GM19395 (cell line): ENCODE measurements around the gene TNS2.
"Not testable (repeated sequence)": the region's sequence is repeated elsewhere in the genome, so short reads cannot be mapped to it uniquely, and the experiment has no call there.

ENCODE experiments used
- ATAC-seq: cut with Tn5 transposase; IDR thresholded peaks from one replicate; pipeline ENCODE4 v1.9.1; 2021; ENCODE audit warnings: mild to moderate bottlenecking, moderate library complexity; ENCODE audit not compliant: unreplicated experiment

Gene TNS2

DNA sequence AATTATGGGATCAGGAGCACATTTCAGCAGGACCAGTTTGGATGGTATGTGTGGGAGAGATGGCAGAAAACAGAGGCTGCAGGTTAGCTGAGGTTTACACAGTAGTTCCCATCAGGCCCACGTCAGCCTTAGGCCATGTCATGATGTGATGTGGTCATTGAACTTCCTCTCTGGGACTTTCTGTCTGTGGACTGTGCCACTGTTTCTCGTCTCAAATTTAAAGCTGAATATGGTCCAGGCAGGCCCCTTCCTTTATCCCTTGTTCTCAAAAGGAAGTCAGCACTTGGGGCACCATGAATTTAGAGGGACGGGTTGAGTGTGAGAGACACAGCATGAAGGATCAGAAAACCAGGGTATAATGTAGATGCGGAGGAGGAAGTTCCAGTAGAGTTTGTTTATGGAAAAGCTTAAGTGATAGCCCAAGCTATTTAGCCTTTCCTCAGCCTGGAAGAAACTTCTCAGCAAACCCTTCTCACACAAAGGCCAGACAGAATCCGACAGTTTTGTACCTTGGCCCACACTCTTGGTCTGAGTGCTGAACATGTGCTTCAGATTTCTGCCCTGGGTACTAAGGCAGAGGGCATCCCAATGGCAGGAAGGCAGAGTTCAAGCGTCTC is 44.0 kb downstream of the TNS2 start:
- no peak for ATAC-seq

DNA sequence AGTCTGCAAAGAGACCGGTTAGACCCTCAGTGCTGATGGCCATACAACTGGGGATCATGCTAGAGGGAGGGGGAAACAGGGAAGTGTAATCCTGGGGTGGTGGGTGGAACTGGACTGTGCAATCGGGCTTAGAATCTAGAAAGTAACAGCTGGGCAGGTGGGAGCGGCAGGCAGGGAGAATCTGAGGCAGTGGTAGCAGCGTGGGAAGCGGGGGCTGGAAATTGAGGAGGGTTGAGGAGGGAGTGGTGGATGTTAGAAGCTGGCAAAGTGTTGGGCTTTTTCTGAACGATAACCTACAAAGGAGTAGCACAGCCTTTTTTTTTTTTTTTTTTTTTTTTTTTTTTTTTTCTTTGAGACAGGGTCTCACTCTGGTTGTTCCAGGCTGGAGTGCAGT is 44.5 kb downstream of the TNS2 start:
- ATAC-seq, result no peak

DNA sequence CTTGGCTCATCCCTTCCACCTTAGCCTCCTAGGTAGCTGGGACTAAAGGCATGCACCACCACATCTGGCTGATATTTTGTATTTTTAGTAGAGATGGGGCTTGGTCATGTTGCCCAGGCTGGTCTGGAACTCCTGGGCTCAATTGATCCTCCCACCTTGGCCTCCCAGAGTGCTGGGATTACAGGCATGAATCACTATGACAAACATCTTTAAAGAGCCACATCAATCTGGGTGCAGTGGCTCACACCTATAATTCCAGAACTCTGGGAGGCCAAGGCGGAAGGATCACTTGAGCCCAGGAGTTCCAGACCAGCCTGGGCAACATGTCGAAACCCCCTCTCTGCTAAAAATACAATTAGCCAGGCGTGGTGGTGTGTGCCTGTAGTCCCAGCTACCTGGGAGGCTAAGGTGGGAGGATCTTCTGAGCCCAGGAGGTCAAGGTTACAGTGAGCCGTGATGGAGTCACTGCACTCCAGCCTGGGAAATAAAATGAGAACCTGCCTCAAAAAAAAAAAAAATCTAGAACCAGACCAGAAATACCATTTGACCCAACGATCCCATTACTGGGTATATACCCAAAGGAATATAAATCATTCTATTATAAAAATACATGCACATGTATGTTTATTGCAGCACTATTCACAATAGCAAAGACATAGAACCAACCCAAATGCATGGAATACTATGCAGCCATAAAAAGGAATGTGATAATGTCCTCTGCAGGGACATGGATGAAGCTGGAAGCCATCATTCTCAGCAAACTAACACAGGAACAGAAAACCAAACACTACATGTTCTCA is 45.1 kb downstream of the TNS2 start:
- not testable (repeated sequence) for ATAC-seq

DNA sequence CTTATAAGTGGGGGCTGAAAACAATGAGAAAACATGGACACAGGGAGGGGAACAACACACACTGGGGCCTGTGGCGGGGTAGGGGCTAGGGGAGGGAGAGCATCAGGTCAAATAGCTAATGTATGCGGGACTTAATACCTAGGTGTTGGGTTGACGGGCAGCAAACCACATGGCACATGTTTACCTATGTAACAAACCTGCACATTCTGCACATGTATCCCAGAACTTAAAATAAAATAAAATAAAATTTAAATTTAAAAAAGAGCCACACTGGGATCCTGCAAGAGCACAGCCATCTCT is 45.7 kb downstream of the TNS2 start:
- ATAC-seq, result not testable (repeated sequence)

DNA sequence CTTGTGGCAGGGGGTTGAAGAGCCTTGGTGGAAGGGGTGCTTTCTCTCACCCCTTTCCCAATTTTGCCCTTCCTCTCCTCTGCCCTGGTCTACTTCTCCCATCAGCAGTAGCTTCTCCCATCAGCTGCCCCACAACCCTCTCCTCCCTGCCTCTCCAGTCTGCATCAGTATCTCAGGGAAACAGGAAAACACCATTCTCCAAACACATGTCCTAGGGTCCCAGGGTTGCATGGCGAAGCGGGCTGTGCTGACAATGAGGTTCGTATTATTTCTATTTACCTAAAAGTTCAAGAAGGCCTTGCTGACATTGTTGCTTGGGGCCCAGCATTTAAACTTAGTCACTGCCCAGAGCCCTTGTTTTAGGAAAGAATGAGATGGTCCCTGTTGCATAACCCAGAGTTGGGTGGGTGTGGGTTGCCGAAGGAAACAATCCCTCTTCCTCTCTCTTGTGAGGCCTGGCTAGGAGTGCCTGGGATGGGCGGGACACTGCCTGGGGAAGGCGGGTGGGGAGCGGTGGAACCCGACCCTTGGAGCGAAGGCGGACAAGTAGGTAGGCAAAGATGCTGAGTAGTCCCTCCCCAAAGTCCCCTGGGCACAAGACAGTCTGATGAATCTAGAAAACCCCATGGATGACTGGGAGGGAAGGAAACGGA is 46.4 kb downstream of the TNS2 start:
- ATAC-seq, result no peak

DNA sequence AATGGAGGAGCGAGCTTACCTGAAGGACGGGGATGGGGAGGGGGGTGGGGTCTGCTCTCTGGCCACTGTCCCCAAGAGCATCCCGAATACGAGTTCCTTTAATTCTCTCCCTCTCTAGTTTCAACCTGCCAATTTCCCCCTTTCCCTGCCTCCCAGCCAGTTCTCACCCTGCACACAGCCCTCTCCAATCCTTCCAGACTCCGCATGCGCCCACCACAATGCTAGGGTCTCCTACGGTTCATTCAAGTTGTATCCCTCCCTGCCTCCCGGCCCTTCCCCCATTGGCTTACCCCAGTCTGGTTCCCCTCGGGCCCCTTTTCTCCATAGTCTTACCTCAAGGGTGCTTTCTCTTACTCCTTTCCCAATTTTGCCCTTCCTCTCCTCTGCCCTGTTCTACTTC is 46.9 kb downstream of the TNS2 start:
- no peak for ATAC-seq

DNA sequence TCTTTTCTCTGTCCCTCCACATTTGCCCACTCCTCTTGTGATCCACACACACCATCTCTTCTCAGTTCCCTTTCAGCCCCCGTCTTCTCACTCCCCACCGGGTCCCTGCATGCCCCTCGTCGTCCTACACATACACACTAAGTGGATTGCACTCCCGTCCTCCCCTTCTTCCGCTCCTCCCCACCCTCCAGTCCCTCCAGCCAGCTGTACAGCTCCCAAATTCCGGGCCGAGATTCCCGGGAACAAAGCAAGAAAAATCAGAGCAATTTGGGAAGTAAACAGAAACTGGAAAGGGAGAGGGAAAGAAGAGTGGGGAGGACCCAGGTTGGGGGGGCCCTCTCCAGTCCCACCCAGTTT is 47.3 kb downstream of the TNS2 start:
- no peak for ATAC-seq

DNA sequence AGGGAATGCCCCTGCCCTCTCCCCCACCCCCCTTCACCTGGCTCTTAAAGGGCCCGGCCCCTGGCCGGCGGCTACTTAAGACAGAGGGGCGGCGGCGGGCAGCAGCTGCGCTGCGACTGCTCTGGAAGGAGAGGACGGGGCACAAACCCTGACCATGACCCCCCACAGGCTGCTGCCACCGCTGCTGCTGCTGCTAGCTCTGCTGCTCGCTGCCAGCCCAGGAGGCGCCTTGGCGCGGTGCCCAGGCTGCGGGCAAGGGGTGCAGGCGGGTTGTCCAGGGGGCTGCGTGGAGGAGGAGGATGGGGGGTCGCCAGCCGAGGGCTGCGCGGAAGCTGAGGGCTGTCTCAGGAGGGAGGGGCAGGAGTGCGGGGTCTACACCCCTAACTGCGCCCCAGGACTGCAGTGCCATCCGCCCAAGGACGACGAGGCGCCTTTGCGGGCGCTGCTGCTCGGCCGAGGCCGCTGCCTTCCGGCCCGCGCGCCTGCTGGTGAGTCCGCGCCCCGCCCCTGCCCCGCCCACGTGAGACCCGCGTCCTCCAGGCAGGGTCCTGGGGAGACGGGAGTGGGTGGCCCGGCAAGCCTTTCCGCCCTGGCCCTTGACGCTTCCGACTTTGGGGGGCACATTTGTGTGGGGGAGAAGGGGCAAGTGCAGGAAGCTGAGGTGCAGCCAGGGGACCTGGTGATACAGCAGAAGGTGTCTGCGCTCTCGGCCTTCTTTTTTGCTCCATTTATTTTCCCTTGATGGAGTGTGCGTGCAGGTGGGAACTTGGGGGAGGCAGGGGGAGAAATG is 47.9 kb downstream of the TNS2 start, which contains the start of gene IGFBP6:
IGFBP6 (plus strand) TSS at position 104 of the 790 bp plus-strand sequence; CDS start at position 155, 51 bp downstream.
- ATAC-seq, result no peak

DNA sequence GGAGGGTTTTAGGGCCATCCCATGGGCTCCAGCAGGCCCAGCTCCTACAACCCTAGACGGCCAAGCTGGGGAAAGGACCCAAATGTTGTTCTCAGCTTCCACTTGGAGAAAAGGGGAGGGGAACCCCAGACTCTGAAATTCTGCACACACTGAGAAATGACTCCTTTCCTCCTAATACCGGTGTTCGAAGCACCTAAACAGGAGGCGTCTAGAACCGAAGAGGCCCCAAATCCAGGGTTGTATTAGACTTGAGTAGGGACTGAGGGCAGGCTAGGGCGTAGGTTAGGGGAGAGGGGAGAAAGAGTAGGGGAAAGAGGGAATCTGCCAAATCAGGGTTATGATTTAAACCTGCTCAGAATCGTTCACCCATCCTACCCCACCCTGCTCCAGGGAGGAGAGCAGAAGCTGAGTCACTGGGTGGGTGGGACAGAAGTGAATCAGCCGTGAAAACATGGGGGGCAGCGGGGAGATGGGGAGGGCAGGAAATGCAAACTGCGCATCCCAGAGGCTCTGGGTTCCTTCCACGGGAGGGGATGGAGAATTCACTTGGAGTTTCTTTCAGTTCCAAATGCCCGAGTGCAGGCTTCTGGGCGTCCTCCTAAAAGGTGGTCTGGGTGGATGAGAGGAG is 48.6 kb downstream of the TNS2 start:
- ATAC-seq, result no peak

DNA sequence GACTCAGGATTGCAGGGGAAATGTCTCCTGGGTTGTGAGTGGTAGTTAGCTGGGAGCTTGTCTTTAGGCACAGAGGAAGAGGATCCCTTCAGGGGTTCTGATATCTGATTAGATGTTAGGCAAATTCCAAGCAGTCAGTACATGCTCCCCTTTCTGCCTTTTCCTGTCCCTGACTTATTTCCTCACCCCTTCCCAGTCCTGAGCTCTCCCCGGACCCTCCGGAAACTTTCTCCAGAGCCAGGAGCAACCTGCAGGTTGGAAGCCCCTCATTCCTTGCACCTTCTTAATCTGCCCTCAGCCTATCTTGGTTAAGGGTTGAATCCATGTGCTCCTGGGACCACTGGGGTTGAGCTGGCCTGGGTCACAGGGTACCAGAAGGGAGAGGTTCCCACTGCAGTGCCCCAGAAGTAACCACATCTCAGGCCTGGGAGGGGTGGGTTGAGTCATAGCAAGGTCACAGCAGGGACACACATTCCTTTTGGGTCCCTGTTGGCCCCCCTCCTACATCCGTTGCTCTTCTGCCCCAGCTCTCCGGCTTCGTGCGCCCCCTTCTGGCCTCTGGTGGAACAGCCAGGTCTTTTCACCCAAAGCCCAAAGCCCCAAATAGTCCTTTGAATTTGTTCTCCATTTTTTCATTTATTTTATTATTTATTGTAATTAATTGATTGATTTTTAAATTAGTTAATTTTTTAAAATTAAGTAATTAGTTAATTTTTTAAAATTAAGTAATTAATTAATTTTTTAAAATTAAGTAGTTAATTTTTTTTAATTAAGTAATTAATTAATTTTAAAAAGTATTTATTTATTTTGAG is 49.4 kb downstream of the TNS2 start:
- no peak for ATAC-seq

DNA sequence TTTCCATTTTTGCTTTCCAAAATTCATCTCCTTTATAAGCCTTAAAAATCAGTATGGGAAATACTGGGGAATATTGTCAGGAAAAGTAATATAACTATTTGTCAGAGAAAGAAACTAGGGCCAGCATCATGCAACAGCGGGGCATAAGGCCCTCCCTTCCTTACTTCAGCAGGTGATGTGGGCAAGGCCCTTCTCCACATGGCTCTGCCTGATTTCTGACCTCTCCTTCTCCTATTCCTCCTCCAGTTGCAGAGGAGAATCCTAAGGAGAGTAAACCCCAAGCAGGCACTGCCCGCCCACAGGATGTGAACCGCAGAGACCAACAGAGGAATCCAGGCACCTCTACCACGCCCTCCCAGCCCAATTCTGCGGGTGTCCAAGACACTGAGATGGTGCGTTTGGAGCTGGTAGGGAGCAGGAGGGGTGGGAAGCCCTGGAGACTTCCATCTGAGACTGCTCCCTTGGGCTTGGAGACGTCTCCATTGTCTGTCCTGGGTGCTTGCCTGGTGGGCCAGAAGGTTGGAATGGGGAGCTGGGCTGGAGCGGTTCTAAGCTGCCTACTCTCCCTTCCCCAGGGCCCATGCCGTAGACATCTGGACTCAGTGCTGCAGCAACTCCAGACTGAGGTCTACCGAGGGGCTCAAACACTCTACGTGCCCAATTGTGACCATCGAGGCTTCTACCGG is 50.7 kb downstream of the TNS2 start:
- no peak for ATAC-seq

DNA sequence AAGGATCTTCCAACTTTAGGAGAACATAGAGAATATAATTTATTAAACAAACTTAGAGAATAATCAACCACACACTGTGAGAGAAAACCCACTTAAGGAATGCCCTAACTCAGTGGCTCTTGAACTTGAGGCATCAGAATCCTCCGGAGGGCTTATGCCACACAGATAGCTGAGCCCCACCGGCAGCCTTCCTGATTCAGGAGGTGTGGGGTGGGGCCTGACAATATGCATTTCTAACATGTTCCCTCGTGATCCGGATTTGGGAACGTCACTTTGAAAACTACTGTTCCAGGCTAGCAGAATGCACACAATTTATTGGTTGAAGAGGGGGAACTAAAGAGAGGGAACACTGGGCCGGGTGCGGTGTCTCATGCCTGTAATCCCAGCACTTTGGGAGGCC is 51.4 kb downstream of the TNS2 start:
- ATAC-seq, result no peak

DNA sequence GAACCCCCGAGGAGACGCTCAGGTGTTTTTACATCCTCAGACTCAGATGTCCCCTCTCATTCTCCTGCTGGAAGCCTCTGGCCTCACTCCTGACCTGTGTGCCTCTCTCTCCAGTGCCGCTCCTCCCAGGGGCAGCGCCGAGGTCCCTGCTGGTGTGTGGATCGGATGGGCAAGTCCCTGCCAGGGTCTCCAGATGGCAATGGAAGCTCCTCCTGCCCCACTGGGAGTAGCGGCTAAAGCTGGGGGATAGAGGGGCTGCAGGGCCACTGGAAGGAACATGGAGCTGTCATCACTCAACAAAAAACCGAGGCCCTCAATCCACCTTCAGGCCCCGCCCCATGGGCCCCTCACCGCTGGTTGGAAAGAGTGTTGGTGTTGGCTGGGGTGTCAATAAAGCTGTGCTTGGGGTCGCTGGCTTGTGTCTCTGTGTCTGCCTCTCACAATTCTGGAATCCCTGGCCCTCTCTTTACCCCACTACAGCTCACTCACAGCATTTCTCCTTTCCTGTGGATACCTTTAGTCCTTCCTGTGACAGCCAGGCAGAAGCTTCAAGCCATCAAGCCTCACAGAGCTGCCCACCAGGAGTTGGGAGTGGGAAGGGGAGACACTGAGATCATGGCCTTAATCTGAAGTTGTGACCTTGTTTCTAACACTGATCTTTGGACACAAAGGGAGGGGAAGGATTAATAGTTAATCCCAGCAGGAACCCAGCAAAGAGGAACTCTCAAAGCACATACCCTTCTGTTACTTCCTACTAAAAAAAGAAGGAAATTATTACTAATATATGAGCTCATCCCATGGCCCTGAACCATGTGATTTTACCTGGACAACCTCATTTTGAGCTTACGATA is 52.3 kb downstream of the TNS2 start:
- no peak for ATAC-seq

DNA sequence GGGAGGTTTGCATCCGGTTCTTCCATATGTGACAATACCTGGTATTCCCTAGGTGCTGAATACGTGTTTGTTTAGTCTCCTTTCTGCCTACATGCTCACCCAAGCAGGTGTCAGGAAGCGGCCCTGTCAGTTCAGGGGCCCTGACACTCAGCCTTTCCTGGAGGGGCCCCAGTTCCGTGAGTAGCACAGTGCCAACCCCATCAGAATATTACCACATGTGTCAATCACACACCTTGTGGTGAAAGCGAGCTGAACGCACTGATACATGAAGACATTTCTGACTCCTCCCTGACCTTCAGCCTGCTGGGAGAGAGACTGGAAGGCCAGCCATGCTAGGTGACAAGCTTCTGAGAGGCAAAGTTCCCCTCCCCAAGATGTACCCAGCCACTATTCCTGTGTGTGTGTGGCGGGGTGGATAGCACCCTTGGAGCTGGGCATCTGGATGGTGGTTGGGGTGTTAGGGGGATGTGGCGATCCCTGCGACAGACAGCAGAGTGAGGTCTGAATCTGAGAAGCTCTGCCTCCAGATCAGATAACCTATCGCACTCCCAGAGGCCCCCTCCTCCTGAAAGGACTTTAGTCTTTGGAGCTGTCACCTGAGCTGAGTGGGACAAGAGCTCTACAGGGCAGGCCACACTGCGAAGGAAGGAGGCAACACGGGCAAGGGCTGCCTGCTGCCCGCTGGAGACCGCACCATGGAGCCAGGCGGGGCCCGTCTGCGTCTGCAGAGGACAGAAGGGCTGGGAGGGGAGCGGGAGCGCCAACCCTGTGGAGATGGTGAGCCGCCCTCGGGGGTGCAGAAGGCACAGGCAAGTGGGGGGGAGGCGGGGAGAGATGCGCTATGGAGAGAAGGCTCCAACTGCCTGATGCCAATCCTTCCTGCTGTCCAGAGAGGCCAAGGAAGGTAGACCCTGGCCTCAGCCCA is 53.3 kb downstream of the TNS2 start, which contains the start of gene SOAT2:
SOAT2 (plus strand) TSS at position 604 of the 925 bp plus-strand sequence; CDS start at position 696, 92 bp downstream.
- peak; percentile 54 for ATAC-seq

DNA sequence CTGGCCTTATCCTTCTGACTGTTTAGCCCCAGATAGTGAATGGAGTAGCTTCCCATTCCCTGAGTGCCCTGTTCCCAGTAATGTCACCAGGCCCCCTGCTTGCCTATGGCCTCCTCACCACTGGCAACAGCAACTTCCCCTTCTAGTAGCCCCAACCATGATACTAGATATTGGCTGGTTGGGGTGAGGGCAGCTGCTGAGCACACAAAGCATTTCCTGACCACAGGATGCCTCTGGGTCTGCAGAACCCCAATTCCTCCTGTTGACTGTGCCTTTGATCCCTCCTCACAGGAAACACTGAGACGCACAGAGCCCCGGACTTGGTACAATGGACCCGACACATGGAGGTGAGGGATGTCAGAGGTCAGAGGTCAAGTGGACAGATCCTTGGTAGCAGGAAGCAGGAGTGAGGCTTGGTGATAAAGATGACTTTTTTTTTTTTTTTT is 54.0 kb downstream of the TNS2 start:
- ATAC-seq, result no peak

DNA sequence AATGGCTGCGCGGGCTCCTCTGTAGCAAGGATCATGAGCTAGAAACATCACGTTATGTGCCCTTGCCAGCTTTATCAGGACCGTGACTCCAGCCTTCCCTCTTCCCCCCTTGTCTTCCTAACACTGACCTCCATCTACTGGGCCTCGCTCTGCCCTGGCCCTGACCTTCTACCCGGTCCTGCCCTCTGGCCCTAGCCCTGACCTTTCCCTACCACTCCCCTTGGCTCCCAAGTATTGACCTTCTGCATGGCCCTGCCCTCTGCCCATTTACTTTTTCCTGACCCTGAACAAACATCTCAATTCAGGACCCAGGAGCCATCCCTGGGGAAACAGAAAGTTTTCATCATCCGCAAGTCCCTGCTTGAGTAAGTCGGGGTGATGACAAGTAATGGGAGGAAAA is 55.4 kb downstream of the TNS2 start:
- no peak for ATAC-seq

DNA sequence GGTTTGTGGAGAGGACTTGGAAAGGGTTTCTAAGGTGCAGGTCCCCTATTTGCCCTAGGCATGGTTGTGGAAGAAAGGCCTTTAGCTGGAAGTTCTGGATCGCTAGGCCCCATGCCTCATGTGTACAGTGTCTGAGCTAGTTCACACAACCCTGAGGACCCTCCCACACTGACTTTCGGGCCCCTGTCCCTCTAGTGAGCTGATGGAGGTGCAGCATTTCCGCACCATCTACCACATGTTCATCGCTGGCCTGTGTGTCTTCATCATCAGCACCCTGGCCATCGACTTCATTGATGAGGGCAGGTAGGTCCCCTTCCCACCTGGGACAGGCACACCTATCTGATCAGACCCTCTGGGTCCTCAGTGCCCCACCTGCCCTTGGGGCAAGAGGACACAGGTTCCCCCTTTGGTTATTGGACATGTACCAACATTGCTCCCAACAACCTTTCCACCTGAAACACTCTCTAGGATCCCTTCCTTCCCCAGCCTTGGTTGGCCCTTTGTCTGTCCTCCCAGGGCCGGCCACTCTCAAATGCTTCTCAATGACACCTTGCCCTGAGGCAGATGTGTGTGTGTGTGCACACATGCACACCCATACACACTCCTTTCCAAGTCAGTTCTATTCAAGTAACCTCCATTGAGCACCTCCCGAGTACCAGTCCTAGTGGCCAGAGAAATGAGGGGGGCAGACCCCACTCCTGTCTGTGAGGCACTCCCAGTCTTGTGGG is 56.0 kb downstream of the TNS2 start:
- ATAC-seq, result no peak
